Spleen (tissue), 7 donors: ENCODE results near the gene MAP3K1.

Experiments used
- POLR2A ChIP-seq, 3 donors: fragments of 450-650 bp; IDR thresholded peaks; one replicate each; pipeline ENCODE4 v1.5.1; 2017; ENCODE audit warnings: antibody characterized with exemption in 3 of 3, mild to moderate bottlenecking in 1 of 3
- TF ChIP-seq, protein P1 (sequence below), 11 experiments: fragments of 200-600 bp in 7 of 11; fragments of 450-650 bp in 4 of 11; sonication (generic) in 4 of 11; IDR thresholded peaks in 8 of 11; conservative IDR thresholded peaks in 3 of 11; 1 replicate in 7 of 11; 2 replicates in 4 of 11; pipeline versions ENCODE4 v1.4.0 to v1.8.0; 2016 to 2021; ENCODE audit warnings: antibody characterized with exemption in 11 of 11, inconsistent platforms in 4 of 11, mild to moderate bottlenecking in 1 of 11
- donor health status: DM: no; HTN: no; CAD: no; lungs with moderate emphysema.
- donor health status: DM: no; HTN: no; CAD: no.
- donor health status: DM: no; HTN: no; CAD: no.

DNA sequence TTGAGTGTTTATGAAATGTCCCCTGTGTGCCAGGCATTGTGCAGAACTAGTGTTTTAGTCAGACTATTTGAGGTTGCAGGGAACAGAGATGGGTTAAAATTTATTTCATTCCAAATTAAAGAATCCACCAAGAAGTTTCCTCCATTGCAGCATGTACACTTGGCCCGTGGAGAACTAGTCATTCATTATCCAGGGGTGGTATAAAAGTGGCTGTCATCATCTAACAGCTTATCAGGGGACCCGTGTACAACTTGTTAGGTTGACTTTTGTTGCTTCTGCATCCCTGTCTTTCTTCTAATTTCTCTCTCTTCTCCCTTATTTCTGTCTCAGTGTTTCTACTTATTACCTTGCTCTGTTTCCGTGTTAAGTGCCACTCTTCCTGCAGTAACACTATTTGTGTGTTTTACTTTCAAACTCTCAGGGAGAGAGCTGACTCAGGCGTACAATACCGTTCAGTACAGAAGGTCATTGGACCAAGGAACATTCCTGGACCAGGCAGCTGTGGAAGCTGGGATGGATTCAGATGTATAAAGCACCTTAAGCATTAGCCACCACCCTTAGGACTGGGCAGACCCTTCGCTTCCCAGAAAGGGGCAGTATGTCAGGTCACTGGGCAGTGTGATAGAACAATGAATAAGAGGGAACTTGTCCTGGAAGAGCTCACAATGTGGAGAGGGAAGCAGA, 36.1 kb downstream of the MAP3K1 start:
- TF ChIP-seq, protein P1, sequence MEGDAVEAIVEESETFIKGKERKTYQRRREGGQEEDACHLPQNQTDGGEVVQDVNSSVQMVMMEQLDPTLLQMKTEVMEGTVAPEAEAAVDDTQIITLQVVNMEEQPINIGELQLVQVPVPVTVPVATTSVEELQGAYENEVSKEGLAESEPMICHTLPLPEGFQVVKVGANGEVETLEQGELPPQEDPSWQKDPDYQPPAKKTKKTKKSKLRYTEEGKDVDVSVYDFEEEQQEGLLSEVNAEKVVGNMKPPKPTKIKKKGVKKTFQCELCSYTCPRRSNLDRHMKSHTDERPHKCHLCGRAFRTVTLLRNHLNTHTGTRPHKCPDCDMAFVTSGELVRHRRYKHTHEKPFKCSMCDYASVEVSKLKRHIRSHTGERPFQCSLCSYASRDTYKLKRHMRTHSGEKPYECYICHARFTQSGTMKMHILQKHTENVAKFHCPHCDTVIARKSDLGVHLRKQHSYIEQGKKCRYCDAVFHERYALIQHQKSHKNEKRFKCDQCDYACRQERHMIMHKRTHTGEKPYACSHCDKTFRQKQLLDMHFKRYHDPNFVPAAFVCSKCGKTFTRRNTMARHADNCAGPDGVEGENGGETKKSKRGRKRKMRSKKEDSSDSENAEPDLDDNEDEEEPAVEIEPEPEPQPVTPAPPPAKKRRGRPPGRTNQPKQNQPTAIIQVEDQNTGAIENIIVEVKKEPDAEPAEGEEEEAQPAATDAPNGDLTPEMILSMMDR (IDR thresholded peaks at IDR 0.05 in 8 of 11, conservative IDR thresholded peaks at IDR 0.05 in 3 of 11) = no peak
- TF ChIP-seq POLR2A (IDR thresholded peaks at IDR 0.05) = no peak
